COLO829 (cell line): Measurements from ENCODE around the gene AQP12B.

ENCODE experiments used
- DNase-seq: peaks from one replicate; pipeline ENCODE4 v3.0.0; 2012; ENCODE audit warnings: low spot score

Gene AQP12B

DNA sequence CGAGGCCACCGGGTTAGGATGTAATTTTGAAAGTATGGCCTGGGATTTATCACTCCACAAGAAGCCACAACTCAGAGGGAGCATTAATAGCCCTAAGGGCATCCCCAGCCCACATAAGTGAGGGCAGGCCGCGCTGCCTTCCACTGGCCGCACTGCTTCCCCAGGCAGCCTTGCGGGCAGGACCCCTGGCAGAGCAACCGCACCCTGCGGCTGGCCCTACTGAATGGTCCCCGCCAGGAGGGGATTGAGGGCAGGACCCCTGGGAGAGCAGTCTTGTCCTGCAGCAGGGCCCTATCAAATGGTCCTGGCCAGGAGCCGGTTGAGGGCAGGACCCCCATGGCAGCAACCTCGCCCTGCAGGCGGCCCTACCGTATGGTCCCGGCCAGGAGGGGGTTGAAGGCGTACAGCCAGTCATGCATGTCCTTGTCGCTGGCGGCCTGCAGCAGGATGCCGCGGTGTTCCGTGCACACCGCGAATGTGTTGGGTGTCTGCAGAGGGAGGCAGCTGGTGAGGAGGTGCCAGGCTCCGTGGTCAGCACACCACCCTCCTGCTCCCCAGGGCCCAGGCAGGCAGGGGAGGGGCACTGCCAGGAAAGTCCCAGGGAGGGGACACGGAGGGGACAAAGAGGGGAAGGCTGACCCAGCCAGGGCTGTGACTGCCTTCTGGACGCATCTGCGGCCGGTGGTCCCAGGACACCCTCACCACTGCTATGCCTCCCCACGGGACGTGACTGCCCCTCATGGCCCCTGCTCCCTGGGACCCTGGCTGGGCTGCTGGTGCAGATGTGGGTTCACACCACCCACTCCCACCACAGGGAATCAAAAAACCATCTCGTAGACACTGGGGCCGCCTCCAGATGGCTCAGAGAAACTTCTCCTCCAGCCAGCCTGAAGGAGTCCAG, 35.2 kb upstream of the AQP12B start:
- no peak for DNase-seq

- DNase-seq = no peak
These were observed 34.5 kb upstream of the AQP12B start for GRCh38 chr2:240717181-240717641.

DNA sequence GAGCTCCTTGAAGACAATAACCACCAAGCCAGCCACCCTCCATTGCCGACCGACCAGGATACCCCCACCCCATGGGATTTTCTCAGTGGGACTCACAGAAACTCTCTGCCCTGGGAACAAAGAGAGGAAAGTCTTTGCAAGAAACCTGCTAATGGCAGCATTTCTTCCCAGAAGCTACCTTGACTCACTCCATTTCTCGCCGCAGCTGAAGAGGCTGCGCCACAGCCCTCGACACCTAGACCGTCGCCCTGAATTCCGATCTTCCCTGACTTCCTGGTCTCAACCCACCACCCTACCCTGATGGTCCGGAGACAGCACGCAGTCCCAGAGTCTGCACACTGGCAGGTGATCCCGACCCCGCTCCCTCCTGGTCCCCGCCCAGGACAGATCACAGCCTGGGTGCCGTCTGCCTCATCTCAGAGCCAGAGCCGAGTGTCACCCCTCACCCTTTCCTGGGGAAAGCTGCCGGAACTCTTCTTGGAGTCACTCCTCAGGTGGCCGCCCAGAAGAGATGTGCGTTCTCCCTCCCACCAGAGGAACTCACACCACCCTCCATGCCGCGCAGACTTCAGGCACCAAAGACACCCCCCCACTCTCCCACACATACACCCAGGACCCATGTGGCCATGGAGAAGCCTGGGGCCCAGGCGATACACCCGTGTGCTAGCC, 33.6 kb upstream of the AQP12B start:
- DNase-seq = no peak

DNA sequence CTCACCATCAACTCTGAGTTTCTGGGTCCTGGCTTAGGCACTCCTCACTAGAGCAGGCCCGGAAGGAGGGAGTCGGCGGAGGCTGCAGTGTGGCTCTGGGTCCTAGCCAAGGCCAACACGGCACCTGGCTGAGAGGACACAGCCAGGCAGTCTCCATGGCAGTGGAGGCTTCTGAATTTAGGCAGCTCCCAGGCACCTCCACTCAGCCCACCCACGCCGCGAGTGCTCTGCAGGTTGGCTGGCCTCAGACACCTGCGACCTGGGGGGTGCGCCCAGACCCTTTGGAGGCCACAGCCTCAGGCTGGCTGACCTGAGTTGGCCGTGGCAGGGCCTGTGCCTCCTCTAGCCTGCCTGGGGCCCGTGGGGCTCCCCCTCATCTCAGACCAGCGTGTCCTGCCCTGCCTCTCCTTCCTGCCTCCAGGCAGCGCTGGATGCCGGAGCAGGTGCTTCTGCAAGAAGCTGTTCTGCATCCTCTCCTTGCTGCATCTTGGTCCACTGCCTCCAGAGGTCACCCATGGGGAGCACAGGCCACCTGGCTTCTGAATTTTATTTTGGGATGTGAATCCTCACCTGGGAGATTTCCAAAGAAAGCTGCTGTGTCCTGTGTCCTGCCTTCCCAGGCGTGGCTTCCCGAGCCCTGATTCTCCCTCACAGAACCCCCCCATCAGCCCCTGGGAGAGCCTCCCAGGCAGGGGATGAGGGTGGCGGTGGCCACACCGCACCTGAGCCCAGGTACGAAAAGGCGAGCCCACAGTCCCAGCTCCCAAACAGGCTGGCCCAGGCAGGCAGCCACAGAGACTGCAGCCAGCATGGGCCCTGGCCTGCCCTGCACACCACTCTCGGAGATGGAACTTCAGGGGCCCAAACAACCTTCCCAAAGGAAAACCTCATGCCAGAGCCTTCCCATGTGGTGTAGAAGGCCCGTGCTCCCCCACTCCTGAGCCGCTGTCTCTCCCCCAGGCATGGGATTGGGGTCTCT, 32.4 kb upstream of the AQP12B start:
- DNase-seq = no peak

DNA sequence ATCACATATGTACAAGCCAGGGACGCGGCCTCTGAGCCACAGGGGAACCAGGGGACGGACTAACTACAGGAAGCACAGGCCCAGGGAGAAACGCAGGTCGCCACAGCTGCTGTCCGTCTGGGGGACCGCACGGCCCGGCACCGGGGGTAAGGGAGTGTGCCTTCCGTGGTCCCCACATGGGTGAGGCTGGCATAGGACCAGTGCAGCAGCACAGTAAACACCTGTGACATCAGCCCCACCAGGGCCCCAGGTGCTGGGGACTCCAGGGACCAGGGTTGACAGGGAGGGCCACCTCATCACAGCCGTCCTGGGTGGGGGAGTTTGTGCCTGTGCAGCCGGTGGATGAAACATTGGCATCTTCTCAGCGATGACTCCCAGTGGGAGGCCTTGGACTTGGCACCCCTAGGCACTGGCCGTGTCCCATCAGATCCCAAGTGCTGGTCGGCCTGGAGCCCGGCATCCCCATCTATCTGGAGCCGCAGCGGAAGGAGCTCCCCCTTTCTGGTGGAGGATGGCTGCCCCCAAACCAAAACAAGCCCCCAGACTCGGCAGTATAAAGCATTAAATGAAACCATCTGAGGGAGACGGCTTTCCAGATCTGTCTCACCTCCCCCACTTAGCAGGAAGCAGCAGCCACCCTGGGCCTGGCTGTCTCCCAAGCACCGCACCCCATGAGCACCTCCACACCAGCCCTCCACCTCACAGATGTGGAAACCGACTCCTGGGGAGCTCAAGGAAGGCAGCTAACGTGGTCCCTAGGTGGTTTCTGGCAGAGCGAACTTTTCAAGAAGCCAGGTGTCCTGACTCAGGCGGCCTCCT, 31.5 kb upstream of the AQP12B start:
- DNase-seq = no peak

GRCh38 chr2:240713071-240713927, 30.6 kb upstream of the AQP12B start:
- DNase-seq = no peak

- DNase-seq = no peak
These were observed 29.4 kb upstream of the AQP12B start for GRCh38 chr2:240712121-240712520.

- no peak for DNase-seq
These were observed 29.0 kb upstream of the AQP12B start for GRCh38 chr2:240711701-240712100.

DNA sequence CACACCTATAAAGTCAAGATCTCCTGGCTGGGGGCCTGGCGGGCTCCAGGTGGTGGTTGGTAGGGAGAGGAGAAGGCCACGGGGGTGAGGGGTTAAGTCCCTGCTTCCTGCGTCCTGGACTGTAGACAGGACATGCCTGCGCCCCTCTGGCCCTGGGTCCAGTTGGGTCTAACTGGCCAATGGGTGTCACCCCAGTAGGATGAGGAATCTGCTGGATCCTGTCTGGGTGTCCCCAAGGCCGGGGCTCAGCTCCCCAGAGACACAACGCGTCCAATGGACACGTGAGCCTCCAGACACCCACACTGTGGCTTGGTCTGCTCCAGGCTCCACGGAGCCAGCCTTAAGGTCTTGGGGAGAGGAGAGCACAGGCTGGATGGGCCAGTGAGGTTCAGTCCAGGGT, 28.6 kb upstream of the AQP12B start:
- no peak for DNase-seq

- DNase-seq = no peak
These were observed 25.8 kb upstream of the AQP12B start for GRCh38 chr2:240708457-240708856.

DNA sequence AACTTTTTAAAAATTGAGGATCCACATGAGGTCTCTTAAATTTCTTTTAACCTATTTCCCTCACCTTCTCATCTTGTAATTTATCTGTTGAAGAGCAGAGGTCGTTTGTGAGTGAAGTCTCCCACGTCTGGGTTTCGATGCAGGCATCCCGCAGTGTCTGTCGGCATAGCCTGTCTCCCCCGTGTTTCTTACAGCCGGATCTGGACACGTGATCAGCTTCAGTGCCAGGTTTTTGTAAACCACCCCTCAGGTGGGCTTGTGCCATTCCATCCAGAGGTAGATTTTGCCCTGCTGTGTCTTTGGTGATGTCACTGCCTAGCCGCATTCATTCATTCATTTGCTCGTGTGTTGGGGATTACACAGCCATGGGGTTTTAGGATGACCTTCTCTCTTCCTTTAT, 25.1 kb upstream of the AQP12B start:
- no peak for DNase-seq

GRCh38 chr2:240707043-240707756, 24.5 kb upstream of the AQP12B start:
- DNase-seq = no peak

DNA sequence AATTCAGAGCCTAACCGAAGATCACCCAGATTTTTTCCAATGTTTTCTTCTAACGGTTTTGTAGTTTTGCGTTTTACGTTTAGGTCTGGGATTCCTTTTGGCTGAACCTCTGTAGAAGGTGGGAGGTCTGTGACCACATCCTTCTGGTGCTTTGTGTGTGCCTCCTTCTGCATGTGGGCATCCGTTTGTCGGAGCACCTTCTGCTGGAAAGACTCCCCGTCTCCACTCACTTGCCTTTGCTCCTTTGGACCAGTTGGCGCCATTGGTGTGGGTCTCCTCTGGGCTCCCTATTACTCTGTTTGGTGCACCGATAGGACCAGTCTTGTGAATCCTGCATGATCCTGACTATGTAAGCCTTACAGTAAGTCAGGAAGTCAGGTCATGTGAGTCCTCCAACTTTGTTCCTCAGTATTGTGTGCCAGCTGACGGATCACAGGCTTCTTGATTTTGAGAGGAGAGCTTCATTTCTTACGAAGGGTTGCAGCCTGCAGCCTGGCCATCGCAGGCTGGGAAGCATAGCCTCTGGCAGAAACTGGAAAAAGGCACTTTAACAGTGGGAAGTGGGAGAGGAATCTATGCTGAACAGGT, 22.6 kb upstream of the AQP12B start:
- DNase-seq = no peak

DNA sequence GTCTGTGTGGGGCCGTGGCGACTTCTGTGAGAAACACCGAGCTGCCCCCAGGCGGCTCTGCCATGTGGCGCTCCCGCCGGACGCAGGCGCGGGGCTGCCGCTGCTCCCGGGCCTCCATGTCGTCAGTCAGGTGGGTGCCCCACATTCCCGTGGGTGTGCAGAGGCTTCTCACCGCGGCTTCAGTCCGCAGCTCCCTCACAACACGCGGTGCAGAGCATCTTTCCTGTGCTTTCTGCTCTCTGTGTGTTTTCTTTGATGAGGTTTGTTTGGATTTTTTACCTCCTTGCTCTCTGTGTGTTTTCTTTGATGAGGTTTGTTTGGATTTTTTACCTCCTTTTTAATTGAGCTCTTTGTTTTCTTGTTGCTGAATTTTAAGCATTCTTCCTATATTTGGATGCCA, 22.0 kb upstream of the AQP12B start:
- DNase-seq = no peak

- no peak for DNase-seq
These were observed 21.0 kb upstream of the AQP12B start for GRCh38 chr2:240703417-240704341.

DNA sequence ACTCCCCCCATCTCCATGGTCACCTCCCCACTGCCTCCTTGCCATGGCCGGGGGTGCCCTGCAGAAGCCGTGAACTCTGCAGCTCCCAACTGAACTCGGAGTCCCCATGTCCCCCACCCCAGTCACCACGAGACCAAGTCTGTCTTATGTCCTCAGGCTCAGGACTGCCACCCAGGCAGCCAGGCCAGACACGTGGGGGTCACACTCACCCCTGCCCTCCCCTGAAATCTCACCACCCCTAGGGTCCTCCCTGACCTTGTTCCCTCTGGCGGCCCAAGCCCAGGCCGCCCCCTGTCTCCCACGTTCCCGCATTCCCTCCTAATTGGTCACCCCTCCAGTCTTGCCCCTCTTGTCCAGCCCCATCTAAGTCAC, 19.9 kb upstream of the AQP12B start:
- no peak for DNase-seq

GRCh38 chr2:240701736-240702639, 19.3 kb upstream of the AQP12B start:
- DNase-seq = no peak
